ENCODE results near the gene DUS1L.

GRCh38 chr17:82035956-82036633 lies 29.5 kb downstream of the DUS1L start:
- TF ChIP-seq POLR2A (IDR thresholded peaks at IDR 0.05; ENCODE audit: low read depth, low read length) (no peak), POLR2AphosphoS5 (IDR thresholded peaks at IDR 0.05; ENCODE audit: low read depth, low read length) (no peak), TAF1 (IDR thresholded peaks at IDR 0.05; ENCODE audit: low read depth, low read length) (no peak), SPI1 (IDR thresholded peaks at IDR 0.05; ENCODE audit: low read depth, low read length) (no peak)

Measured in GM12891 (cell line).